GM19193 (cell line): ENCODE data around the gene SLC29A4.

Experiments used
- POLR2A ChIP-seq: IDR thresholded peaks from 4 replicates; pipeline ENCODE4 v1.6.1; 2011; ENCODE audit not compliant: insufficient read depth, insufficient read length; ENCODE audit errors: extremely low read depth

SLC29A4 gene

GRCh38 chr7:5303591-5304505 lies 21.1 kb downstream of the SLC29A4 start:
- TF ChIP-seq POLR2A = no peak

DNA sequence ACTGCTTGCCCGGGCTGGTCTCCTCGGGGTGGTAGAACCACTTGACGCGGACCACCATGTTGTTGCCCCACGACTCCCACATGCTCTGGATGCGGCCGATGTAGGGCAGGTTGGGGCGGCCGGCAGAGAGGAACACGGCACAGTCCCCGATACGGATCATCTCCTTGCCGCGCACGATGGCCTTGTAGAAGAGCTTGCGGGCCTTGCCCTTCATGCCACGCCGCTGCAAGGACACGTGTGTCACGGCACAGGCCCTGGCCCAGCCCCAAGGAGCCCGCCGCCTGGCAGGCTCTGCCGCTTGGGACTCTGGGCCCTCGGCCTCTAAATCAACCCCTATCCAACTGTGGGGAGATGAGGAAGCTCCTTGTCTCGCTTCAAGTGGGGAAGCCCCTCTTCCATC lies 26.4 kb downstream of the SLC29A4 start:
- no peak for TF ChIP-seq POLR2A

DNA sequence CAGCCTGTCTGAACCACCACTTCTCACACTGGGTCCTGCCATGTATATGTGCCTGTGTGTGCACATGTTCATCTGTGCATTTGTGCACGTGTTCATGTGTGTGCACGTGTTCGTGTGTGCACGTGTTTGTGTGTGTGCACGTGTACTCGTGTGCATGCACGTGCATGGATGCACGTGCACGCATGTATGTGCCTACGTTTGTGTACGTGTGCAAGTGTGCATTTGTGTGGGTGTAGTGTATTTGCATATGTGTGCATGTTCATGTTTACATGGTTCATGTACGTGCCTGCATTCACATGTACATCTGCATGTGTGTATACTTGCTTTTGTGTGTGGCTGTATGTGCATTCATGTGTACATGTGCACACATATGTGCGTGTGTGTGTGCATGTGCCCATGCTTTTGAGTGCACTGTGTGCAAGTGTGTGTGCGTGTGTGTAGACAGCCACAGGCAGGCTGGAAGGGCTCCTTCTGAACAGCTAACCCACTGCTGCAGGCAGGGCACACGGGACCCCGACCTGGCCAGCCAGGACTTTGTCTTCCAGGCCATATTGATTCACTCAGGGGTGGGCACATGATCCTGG lies 28.2 kb downstream of the SLC29A4 start:
- no peak for TF ChIP-seq POLR2A

DNA sequence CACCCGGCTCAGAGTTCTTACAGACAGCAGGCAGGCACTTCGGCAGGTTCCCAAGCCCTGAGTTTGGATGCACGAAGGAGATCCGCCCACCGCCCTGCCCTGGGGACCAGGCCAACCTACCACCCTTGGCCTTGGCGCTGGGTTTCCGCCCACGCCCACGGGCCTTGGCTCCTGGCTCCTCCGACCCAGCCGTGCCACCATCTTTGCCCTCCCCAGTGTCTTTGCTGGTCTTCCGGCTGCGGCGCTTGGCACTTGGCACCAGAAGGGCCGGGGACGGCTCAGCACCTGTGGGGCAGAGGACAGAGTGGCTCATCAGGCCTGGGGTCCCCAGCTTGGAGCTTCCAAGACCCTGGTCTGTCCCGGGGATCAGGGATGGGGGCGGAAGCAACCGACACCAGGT lies 32.1 kb downstream of the SLC29A4 start:
- no peak for TF ChIP-seq POLR2A

GRCh38 chr7:5315761-5316160 lies 33.0 kb downstream of the SLC29A4 start:
- TF ChIP-seq POLR2A = no peak

GRCh38 chr7:5320391-5320790 lies 37.6 kb downstream of the SLC29A4 start:
- no peak for TF ChIP-seq POLR2A

GRCh38 chr7:5320802-5321396 lies 38.2 kb downstream of the SLC29A4 start:
- no peak for TF ChIP-seq POLR2A

DNA sequence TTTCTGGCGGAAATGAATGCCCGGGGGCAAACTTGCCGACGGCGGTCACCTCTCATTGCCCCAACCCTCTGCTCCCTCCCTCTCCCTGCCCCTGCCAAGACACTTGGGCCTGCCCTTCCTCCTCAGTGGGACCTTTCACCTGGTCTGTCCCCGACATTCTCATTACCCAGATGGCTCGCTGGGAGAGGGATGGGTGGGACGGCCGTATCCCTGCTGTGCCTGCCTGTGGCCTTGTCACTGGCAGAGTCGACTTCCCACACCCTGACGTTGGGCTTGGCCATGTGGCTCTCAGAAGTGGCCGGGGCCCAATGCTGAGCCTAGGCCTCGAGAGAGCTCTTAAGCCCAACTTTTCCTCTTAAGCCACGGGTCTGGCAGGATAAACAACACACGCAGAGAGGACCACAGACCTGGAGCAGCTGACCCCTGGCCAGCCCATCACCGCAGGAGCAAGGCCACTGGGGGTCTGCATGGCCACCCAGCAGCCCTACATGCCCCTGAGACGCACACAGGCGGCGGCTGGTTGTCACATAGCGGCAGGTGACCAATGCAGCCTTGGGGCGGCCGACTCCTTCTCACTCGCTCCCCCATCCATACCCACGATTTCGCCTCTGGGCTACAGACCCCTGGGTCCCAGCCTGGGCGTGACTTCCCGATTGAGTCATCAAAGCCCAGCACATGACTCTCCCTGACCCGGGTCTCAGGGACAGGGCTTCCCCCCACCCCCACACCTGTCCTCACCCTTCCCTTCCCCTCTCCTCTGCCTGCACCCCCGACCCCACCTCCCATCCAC lies 40.1 kb downstream of the SLC29A4 start:
- TF ChIP-seq POLR2A = no peak

DNA sequence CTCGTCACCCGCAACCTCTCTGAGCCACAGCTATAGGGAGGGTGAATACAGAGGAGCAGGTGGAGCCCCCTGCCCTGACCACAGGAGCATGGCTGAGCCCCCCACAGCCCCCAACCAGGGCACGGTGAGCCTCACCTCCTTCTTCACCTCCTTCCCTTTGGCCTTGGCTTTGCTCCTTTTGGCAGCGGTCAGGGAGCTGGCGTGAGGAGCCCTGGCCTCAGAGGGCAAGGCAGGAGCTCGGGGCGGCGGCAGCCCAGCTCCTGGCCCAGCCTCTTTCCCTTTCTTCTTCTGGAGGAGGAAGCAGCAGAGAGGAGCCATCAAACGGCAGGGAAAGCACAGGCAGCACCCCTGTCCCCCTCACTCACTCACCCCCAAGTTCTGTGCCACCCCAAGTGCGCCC lies 42.2 kb downstream of the SLC29A4 start:
- no peak for TF ChIP-seq POLR2A

DNA sequence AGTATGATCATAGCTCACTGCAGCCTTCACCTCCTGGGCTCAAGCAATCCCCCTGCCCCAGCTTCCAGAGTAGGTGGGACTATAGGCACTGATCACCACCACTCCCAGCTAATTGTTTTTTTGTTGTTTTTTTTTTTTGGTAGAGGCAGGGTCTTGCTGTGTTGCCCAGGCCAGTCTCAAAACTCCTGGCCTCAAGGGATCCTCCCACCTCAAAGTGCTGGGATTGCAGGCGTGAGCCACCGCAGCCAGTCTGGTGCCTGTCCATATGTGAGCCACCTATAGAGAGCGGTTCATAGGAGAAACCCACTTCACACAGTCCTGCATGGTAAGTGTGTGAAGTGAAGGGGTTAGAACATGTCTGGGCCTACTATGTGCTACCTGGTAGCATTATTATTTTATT lies 47.5 kb downstream of the SLC29A4 start:
- no peak for TF ChIP-seq POLR2A

- no peak for TF ChIP-seq POLR2A
Observed at GRCh38 chr7:5332579-5332978, 49.8 kb downstream of the SLC29A4 start.

DNA sequence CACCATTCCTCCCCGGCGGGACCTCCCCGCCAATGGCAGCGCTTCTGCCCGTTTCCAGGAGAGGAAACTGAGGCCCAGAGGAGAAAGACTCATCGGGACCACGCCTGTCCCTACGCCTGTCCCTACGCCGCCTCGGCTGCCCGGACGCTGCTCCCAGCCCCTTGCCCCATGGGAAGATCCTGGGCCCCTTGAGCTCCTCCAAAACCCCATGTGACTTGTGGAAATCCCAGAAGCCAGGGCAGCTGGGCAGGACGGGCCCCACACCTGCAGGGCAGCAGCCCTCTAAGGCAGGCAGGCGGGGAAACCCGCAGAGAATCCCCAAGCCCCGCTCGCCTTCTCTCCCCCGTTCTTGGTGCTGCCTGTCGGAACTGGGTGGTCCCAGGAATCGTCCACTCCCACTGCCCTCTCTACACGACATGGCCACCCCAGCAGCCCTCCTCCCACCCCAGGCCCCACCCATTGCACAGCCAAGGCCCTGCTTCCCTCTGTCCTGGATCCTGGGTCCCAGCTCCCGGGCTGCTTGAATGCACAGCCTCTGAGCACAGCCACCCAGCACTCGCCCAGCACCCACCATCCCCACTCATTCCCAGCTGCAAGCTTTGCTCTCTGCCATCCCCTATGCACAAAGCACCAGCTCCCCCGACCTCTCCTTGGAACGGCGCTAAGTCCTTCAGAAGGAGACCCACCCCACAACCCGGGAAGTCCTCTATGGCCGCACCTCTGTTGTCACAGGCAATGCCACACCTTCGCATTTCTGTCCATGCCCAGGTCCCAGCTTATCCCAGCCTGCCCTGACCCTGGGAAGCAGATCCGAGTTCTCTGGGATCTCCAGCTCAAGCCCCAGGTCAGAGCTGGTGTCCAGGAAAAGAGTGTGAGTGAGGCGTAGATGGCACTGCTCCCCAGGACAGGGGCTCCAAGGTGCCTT lies 50.6 kb downstream of the SLC29A4 start:
- TF ChIP-seq POLR2A = no peak

DNA sequence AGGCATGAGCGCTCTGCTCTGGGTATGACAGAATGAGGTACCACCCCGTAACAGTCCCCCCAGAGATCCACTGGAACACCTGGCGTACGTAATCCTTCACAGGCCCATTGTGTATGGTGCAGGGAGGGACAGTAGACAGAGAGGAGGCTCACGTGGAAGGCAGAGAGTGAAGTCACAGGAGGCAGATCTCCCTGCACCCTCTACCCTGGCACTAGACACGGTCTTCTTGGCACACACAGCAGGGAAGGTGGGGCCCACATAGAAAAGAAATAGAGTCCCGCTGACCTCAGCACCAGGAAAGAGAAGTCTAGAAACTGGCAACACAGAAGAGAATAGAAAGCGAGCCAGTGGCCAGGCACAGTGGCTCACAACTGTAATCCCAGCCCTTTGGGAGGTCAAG lies 51.9 kb downstream of the SLC29A4 start:
- TF ChIP-seq POLR2A = no peak

GRCh38 chr7:5337047-5337446 lies 54.3 kb downstream of the SLC29A4 start:
- TF ChIP-seq POLR2A = no peak
